ENCODE measurements around the gene N4BP3.
"Not testable (repeated sequence)": the region's sequence is repeated elsewhere in the genome, so short reads cannot be mapped to it uniquely, and the experiment has no call there.

Gene N4BP3, protein sequence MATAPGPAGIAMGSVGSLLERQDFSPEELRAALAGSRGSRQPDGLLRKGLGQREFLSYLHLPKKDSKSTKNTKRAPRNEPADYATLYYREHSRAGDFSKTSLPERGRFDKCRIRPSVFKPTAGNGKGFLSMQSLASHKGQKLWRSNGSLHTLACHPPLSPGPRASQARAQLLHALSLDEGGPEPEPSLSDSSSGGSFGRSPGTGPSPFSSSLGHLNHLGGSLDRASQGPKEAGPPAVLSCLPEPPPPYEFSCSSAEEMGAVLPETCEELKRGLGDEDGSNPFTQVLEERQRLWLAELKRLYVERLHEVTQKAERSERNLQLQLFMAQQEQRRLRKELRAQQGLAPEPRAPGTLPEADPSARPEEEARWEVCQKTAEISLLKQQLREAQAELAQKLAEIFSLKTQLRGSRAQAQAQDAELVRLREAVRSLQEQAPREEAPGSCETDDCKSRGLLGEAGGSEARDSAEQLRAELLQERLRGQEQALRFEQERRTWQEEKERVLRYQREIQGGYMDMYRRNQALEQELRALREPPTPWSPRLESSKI

DNA sequence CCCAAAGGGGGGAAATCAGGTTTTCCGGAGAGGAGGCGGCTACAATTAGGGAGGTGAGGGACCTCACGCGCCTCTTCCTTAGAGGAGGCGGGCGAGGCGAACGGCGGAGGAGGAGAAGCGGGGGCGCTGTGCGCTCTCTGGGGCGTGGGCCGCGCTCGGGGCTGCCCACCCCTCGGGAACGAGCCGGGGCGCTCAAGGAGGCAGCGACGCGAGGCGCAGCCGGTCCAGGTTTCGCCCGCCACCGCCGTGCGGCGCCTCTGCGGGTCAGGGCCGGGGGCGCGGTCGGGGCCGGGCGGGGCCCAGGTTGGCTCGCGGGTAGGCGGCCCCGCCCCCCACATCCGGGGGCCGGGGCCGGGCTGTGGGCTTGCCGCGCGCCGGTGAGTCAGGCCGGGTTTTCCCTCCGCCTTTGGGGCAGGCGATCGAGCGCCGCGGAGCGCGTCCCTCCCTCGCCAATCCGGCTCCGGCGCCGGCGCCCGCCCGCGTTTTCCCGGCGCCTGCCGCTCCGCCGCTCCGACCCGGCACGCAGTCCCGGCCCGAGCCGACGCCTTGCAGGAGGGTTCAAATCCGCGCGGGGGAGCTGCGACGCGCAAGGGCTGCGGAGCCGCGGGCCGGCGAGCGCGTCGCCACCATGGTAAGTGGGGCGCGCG is at the start of gene N4BP3:
Gene N4BP3 (plus strand): TSS at position 392 of the 647 bp plus-strand sequence. CDS start 6,052 bp downstream, outside the sequence.
- peak; percentile 83 for DNase-seq

DNA sequence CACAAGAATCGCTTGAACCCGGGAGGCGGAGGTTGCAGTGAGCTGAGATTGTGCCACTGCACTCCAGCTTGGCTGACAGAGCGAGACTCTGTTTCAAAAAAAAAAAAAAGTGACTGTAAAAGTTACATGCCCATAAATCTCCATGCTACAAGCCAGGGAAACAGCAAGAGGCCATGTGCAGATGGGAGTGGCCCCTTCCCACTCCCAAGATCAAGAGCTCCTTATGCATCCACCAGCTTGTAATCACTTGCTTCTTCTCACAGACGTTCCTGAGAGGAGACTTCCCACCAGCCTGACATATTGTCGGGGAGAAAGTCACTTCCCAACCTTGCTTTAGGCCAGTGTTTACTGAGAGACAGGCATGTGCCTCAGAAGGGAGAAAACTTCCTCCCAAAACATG is 45.6 kb upstream of the N4BP3 start:
- no peak for DNase-seq

DNA sequence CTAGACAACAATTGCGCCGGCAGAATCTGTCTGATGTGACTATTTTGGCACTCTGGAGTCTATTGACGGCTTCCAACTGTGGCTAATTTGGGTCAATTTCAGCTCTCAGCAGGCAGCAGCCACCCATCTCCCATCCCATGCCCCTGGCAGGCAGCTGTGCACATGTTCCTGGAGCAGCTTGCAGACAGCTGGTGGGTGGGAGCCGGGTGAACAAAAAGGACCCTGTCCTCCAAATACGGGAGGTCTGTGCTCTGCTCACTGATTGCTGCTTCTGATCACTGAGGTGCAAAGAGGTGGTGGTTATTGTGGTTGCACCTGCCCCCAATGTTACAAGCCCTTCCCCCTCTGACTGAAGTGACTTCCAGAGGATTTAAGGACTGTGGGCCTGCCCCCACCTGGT is 45.0 kb upstream of the N4BP3 start:
- DNase-seq, result no peak

DNA sequence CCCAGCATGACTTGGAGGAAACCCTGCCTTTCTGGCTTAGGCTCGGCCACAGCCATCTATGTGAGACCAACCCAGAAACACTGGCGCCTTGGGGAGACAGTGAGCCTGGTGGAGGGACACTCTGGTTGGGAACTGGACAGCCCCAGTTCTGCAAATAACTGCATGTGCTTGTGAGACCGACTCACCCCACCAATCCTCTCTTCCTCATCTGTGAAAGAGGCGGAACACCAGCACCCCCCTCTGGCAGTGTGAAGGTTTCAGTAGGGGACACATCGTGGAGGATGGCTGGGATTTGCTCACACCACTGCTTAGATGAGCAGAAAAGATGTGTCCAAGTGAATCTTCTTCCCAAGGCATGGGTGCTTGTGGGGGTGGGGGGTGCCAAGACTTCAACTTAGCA is 43.4 kb upstream of the N4BP3 start:
- peak; percentile 12 for DNase-seq

- DNase-seq, result no peak
Measured at GRCh38 chr5:178071108-178071507, 42.2 kb upstream of the N4BP3 start.

GRCh38 chr5:178072749-178073148 is 40.6 kb upstream of the N4BP3 start:
- no peak for DNase-seq

DNA sequence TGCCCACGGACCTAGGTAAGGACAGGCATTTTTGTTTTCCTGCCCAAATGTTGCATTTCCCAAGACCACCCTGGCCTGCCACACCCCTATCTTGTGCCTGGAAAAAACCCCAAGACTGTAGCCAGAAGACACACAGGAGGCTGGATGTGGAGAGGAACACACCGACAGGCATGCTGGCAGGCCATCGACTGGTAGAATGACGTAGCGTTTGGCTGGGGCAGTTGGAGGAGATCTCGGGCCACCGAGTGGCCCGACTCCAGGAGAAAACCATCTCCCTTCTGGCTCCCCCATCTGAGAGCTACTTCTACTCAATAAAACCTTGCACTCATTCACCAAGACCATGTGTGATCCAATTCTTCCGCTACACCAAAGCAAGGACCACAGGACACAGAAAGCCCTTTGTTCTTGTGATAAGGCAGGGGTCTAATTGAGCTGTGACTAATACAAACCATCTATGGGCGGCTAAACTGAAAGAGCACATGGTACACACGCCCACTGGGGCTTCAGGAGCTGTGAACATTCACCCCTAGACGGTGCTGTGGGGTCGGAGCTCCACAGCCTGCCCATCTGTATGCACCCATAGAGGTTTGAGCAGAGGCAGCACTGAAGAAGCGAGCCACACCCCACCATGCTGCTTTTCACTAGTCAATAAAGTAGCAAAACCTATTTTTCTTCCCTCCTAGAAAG is 38.9 kb upstream of the N4BP3 start:
- DNase-seq, result no peak

DNA sequence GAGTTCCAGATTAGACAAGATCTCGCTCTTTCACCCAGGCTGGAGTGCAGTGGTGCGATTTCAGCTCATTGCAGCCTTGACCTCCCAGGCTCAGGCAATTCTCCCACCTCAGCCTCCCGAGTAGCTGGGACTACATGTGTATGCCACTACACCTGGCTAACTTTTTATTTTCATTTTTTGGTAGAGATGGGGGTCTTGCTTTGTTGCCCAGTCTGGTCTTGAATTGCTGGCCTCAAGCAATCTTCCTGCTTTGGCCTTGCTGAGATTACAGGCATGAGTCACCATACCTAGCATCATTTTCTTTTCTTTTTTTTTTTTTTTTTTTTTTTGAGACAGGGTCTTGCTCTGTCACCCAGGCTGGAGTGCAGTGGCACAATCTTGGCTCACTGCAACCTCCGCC is 36.4 kb upstream of the N4BP3 start:
- DNase-seq, result not testable (repeated sequence)

GRCh38 chr5:178077751-178078150 is 35.6 kb upstream of the N4BP3 start:
- DNase-seq, result no peak

DNA sequence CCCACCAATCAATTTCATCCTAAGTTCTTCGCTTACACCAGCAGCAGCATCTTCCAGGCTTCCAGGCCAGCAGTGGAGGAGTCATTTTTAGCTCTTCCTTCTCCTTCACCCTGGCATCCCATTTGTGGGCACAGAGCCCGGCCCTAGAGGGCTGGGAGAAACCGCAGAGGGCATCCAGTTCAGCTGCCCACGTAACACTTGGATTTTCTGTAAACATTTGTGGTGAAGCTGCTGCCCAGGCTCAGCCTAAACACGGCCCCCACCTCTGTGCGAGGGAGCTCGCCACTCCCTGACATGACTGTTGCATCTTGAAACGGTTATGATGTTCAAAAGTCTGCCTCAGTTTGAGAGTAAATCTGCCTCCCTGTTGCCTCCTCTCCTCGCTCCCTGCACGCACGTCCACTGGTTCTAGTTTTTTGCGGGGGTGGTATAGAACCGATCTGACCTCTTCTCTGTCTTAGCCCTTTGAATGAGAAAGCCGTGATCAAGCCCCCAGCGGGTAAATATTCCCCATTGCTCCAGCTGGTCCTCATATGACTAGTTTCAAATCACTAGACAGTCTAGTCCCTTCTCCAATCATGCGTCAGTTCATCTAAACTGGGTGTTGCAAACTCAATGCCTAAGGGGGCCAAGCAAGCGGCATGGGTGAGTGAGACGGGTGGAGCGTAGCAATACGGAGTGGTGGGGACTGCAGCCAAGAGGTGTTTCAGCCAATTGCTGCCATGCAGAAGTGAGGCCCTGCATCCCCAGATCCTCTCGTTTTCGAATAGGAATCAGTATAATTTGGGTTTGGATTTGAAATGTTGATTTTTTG is 34.9 kb upstream of the N4BP3 start:
- DNase-seq, result no peak

GRCh38 chr5:178080056-178080455 is 33.3 kb upstream of the N4BP3 start:
- no peak for DNase-seq

GRCh38 chr5:178080618-178081410 is 32.5 kb upstream of the N4BP3 start:
- no peak for DNase-seq

- no peak for DNase-seq
Measured at GRCh38 chr5:178081571-178082243, 31.6 kb upstream of the N4BP3 start.

DNA sequence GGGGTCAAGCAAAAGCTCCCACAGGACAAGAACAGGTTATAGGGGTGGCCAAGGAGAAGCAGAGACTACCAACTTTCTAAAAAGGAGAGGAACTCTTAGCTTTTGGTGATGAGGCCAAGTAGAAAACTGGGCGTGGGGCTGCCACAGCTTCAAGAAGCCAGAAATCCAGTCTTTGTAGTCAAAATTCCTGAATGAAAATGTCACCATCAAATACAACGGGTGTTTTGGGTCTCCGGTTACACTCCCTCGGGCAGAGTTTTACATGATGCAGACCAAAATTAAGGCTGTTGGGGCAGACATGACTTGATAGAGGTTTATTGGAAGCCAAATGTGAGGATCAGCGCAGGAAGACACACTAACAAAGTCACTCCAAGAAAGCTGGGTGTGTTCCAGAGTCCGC is 29.4 kb upstream of the N4BP3 start:
- no peak for DNase-seq

DNA sequence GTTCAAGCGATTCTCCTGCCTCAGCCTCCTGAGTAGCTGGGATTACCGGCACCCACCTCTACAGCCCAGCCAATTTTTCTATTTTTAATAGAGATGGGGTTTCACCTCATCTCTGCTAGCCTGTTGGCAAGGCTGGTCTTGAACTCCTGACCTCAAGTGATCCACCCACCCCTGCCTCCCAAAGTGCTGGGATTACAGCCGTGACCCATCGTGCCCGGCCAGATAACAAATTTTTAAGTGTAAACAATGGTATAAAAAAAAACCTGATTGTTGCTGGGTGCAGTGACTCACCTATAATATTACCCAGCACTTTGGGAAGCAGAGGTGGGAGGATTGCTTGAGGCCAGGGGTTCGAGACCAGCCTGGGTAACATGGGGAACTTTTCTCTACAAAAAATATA is 28.0 kb upstream of the N4BP3 start:
- DNase-seq, result no peak

GRCh38 chr5:178086266-178086665 is 27.1 kb upstream of the N4BP3 start:
- DNase-seq, result no peak

DNA sequence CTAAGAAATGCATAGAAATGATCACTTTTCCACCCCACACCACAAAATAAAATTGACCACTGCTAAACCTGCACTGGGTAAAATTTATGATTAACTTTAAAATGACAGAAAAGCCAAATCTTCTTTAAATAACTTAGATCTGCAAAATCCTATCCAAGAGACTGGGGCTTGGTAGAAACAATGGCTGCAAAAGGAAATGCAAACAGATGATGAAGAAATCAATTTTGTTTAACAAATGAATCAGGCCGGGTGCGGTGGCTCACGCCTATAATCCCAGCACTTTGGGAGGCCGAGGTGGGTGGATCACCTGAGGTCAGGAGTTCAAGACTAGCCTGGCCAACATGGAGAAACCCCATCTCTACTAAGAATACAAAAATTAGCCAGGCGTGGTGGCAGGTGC is 26.1 kb upstream of the N4BP3 start:
- not testable (repeated sequence) for DNase-seq

GRCh38 chr5:178090856-178091255 is 22.5 kb upstream of the N4BP3 start:
- no peak for DNase-seq

DNA sequence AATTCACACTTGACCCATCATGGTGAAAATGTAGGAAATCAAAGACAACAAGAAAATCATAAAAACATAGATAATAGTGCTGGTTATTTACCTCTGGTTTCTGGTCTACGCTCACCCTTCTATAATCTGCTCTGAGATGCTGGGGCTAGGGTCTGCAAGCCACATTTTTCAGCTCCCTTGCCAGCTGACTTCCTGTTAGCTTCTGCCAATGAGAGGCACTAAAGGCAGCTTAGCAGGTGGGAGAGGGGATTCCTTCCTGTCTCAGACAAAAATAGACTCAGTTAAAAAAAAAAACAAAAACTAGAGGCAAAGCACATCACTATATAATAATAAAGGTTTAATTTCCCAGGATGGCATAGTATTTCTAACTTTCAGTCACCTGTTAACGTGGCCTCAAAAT is 20.2 kb upstream of the N4BP3 start:
- DNase-seq, result no peak

DNA sequence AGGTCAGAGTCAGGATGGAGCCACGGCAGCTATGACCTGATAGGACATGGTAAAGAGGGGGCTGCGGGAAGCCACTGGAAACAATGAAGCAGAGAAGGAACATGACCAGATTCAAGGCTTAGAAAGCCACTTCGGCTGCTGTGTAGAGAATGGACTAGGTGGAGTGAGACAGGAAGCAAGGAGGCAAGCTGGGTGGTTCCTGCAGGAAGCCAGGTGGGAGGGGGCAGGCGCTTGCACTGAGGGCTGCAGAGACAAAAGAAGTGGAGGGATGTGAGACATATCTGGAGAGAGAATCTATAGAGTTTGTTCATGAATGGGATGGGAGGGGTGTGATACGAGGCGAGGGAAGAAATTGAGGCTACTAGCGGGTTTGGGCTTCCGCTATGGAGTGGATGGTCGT is 19.0 kb upstream of the N4BP3 start:
- no peak for DNase-seq

DNA sequence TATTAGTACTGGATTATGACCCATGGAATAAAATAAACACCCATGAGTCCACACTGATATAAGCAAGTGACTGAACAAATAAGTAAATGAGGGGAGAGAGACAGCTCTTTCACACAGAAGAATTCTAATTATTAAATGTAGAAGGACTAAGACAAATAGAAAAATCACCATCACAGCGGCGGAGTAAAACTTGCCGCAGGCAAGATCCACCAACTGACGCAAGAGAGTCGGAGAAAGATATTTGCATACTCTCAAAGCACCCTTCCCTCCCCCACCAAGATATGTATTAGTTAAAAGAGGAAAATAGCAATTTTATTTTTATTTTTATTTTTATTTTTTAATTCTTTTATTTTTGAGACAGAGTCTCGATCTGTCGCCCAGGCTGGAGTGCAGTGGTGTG is 14.6 kb upstream of the N4BP3 start:
- DNase-seq, result no peak

Data from activated CD4-positive, alpha-beta T cell treated with anti-CD3 and anti-CD28 coated beads, Interleukin-2, amount 50 U/mL, for 16 hours (primary cell).